PC-9 (cell line): ENCODE results near the gene OR4B1.

Experiments
- EZH2 ChIP-seq: fragments of 200-600 bp; sonication (generic); IDR thresholded peaks from 2 replicates; pipeline ENCODE4 v1.8.0; 2017; ENCODE audit warnings: antibody characterized with exemption, low read depth
- TF ChIP-seq, protein P1 (sequence below): fragments of 200-600 bp; sonication (generic); conservative IDR thresholded peaks from 2 replicates; pipeline ENCODE4 v1.6.1; 2017; ENCODE audit warnings: mixed run types, antibody characterized with exemption, mild to moderate bottlenecking, moderate library complexity

DNA sequence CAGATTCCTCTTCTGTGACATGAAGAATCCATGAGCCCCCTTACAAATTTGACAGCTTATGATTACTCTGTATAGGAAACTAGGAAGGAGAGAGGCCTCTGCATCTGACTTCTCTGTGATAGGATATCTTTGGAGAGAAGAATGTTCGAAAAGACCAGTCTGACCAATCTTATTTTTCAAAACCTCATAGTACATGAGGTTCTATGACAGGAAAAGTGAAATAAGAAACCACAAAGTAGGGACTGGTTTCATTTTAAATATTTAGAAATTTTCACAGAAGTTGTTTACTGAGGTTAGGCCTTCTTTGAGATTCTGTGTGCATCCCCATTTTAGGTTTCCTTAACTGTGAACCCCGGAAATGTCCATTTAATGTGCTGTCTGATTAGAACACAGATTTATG lies 45.0 kb downstream of the OR4B1 start:
- TF ChIP-seq, protein P1, sequence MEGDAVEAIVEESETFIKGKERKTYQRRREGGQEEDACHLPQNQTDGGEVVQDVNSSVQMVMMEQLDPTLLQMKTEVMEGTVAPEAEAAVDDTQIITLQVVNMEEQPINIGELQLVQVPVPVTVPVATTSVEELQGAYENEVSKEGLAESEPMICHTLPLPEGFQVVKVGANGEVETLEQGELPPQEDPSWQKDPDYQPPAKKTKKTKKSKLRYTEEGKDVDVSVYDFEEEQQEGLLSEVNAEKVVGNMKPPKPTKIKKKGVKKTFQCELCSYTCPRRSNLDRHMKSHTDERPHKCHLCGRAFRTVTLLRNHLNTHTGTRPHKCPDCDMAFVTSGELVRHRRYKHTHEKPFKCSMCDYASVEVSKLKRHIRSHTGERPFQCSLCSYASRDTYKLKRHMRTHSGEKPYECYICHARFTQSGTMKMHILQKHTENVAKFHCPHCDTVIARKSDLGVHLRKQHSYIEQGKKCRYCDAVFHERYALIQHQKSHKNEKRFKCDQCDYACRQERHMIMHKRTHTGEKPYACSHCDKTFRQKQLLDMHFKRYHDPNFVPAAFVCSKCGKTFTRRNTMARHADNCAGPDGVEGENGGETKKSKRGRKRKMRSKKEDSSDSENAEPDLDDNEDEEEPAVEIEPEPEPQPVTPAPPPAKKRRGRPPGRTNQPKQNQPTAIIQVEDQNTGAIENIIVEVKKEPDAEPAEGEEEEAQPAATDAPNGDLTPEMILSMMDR: no peak
- TF ChIP-seq EZH2: no peak
